Measurements from ENCODE around the gene TWIST2.

The TWIST2 gene

GRCh38 chr2:238851761-238852160 is 3.9 kb downstream of the TWIST2 start:
- Histone ChIP-seq H3K27me3 (ENCODE audit: control insufficient read depth, insufficient read depth, low read length) (peaks cover 36% of the 10 kb centered on the region), H3K4me1 (ENCODE audit: control insufficient read depth, insufficient read depth, low read length) (peaks cover 2% of the 10 kb centered on the region), H3K9ac (ENCODE audit: low read depth, low read length) (no peak overlapping the region), H3K4me3 (ENCODE audit: low read depth, low read length) (no peak overlapping the region), H3K36me3 (ENCODE audit: control insufficient read depth, insufficient read depth, low read length) (no peaks in the 10 kb centered on the region), H3K9me3 (ENCODE audit: control insufficient read depth, insufficient read depth, low read length) (no peaks in the 10 kb centered on the region)

- H3K9ac ChIP-seq (ENCODE audit: low read depth, low read length): no peak overlapping the region
- H3K36me3 ChIP-seq (ENCODE audit: control insufficient read depth, insufficient read depth, low read length): no peaks in the 10 kb centered on the region
- H3K27me3 ChIP-seq (ENCODE audit: control insufficient read depth, insufficient read depth, low read length): peaks cover 35% of the 10 kb centered on the region
- H3K4me3 ChIP-seq (ENCODE audit: low read depth, low read length): no peak overlapping the region
- peaks cover 2% of the 10 kb centered on the region for H3K4me1 ChIP-seq (ENCODE audit: control insufficient read depth, insufficient read depth, low read length)
- H3K9me3 ChIP-seq (ENCODE audit: control insufficient read depth, insufficient read depth, low read length): no peaks in the 10 kb centered on the region
These were observed 4.5 kb downstream of the TWIST2 start for GRCh38 chr2:238852206-238852869.

- H3K4me1 ChIP-seq (ENCODE audit: control insufficient read depth, insufficient read depth, low read length): peaks cover 2% of the 10 kb centered on the region
- H3K9ac ChIP-seq (ENCODE audit: low read depth, low read length): no peak overlapping the region
- peaks cover 34% of the 10 kb centered on the region for H3K27me3 ChIP-seq (ENCODE audit: control insufficient read depth, insufficient read depth, low read length)
These were observed 5.3 kb downstream of the TWIST2 start for GRCh38 chr2:238853218-238853617.

GRCh38 chr2:238853721-238854120 is 5.8 kb downstream of the TWIST2 start:
- Histone ChIP-seq H3K4me1 (ENCODE audit: control insufficient read depth, insufficient read depth, low read length) (peaks cover 2% of the 10 kb centered on the region), H3K36me3 (ENCODE audit: control insufficient read depth, insufficient read depth, low read length) (no peaks in the 10 kb centered on the region), H3K9me3 (ENCODE audit: control insufficient read depth, insufficient read depth, low read length) (no peaks in the 10 kb centered on the region), H3K4me3 (ENCODE audit: low read depth, low read length) (no peak overlapping the region), H3K27me3 (ENCODE audit: control insufficient read depth, insufficient read depth, low read length) (peaks cover 30% of the 10 kb centered on the region), H3K9ac (ENCODE audit: low read depth, low read length) (no peak overlapping the region)

More at GRCh38 chr2:238853218-238853617, 5.3 kb downstream of the TWIST2 start:
- Histone ChIP-seq H3K36me3 (ENCODE audit: control insufficient read depth, insufficient read depth, low read length) (no peaks in the 10 kb centered on the region), H3K9me3 (ENCODE audit: control insufficient read depth, insufficient read depth, low read length) (no peaks in the 10 kb centered on the region), H3K4me3 (ENCODE audit: low read depth, low read length) (no peak overlapping the region)

- Histone ChIP-seq H3K27me3 (ENCODE audit: control insufficient read depth, insufficient read depth, low read length) (peaks cover 25% of the 10 kb centered on the region), H3K4me3 (ENCODE audit: low read depth, low read length) (no peak overlapping the region), H3K36me3 (ENCODE audit: control insufficient read depth, insufficient read depth, low read length) (no peaks in the 10 kb centered on the region), H3K9ac (ENCODE audit: low read depth, low read length) (no peak overlapping the region), H3K9me3 (ENCODE audit: control insufficient read depth, insufficient read depth, low read length) (no peaks in the 10 kb centered on the region), H3K4me1 (ENCODE audit: control insufficient read depth, insufficient read depth, low read length) (peaks cover 2% of the 10 kb centered on the region)
These were observed 6.4 kb downstream of the TWIST2 start for GRCh38 chr2:238854246-238854645.

GRCh38 chr2:238854699-238855229 is 6.9 kb downstream of the TWIST2 start:
- Histone ChIP-seq H3K4me1 (ENCODE audit: control insufficient read depth, insufficient read depth, low read length) (peaks cover 2% of the 10 kb centered on the region), H3K9ac (ENCODE audit: low read depth, low read length) (no peak overlapping the region), H3K27me3 (ENCODE audit: control insufficient read depth, insufficient read depth, low read length) (peaks cover 20% of the 10 kb centered on the region), H3K4me3 (ENCODE audit: low read depth, low read length) (no peak overlapping the region), H3K36me3 (ENCODE audit: control insufficient read depth, insufficient read depth, low read length) (no peaks in the 10 kb centered on the region), H3K9me3 (ENCODE audit: control insufficient read depth, insufficient read depth, low read length) (no peaks in the 10 kb centered on the region)

GRCh38 chr2:238855299-238855698 is 7.4 kb downstream of the TWIST2 start:
- Histone ChIP-seq H3K9ac (ENCODE audit: low read depth, low read length) (no peak overlapping the region), H3K9me3 (ENCODE audit: control insufficient read depth, insufficient read depth, low read length) (no peaks in the 10 kb centered on the region), H3K4me3 (ENCODE audit: low read depth, low read length) (no peak overlapping the region), H3K36me3 (ENCODE audit: control insufficient read depth, insufficient read depth, low read length) (no peaks in the 10 kb centered on the region), H3K4me1 (ENCODE audit: control insufficient read depth, insufficient read depth, low read length) (peaks cover 2% of the 10 kb centered on the region), H3K27me3 (ENCODE audit: control insufficient read depth, insufficient read depth, low read length) (peaks cover 15% of the 10 kb centered on the region)

- Histone ChIP-seq H3K36me3 (ENCODE audit: control insufficient read depth, insufficient read depth, low read length) (no peaks in the 10 kb centered on the region), H3K9ac (ENCODE audit: low read depth, low read length) (no peak overlapping the region), H3K9me3 (ENCODE audit: control insufficient read depth, insufficient read depth, low read length) (no peaks in the 10 kb centered on the region), H3K4me1 (ENCODE audit: control insufficient read depth, insufficient read depth, low read length) (peaks cover 2% of the 10 kb centered on the region), H3K27me3 (ENCODE audit: control insufficient read depth, insufficient read depth, low read length) (peaks cover 7% of the 10 kb centered on the region), H3K4me3 (ENCODE audit: low read depth, low read length) (no peak overlapping the region)
These were observed 8.2 kb downstream of the TWIST2 start for GRCh38 chr2:238855891-238856580.

- Histone ChIP-seq H3K4me1 (ENCODE audit: control insufficient read depth, insufficient read depth, low read length) (peaks cover 2% of the 10 kb centered on the region), H3K4me3 (ENCODE audit: low read depth, low read length) (no peak overlapping the region), H3K27me3 (ENCODE audit: control insufficient read depth, insufficient read depth, low read length) (no peaks in the 10 kb centered on the region), H3K36me3 (ENCODE audit: control insufficient read depth, insufficient read depth, low read length) (no peaks in the 10 kb centered on the region), H3K9me3 (ENCODE audit: control insufficient read depth, insufficient read depth, low read length) (no peaks in the 10 kb centered on the region), H3K9ac (ENCODE audit: low read depth, low read length) (no peak overlapping the region)
These were observed 9.1 kb downstream of the TWIST2 start for GRCh38 chr2:238856713-238857567.

GRCh38 chr2:238857959-238858358 is 10.1 kb downstream of the TWIST2 start:
- no peaks in the 10 kb centered on the region for H3K27me3 ChIP-seq (ENCODE audit: control insufficient read depth, insufficient read depth, low read length)
- no peak overlapping the region for H3K9ac ChIP-seq (ENCODE audit: low read depth, low read length)

GRCh38 chr2:238859636-238860347 is 11.9 kb downstream of the TWIST2 start:
- no peak overlapping the region for H3K9ac ChIP-seq (ENCODE audit: low read depth, low read length)
- H3K4me1 ChIP-seq (ENCODE audit: control insufficient read depth, insufficient read depth, low read length): peaks cover 8% of the 10 kb centered on the region
- no peaks in the 10 kb centered on the region for H3K9me3 ChIP-seq (ENCODE audit: control insufficient read depth, insufficient read depth, low read length)
- no peaks in the 10 kb centered on the region for H3K27me3 ChIP-seq (ENCODE audit: control insufficient read depth, insufficient read depth, low read length)
- H3K4me3 ChIP-seq (ENCODE audit: low read depth, low read length): no peak overlapping the region
- no peaks in the 10 kb centered on the region for H3K36me3 ChIP-seq (ENCODE audit: control insufficient read depth, insufficient read depth, low read length)

More at GRCh38 chr2:238857959-238858358, 10.1 kb downstream of the TWIST2 start:
- peaks cover 2% of the 10 kb centered on the region for H3K4me1 ChIP-seq (ENCODE audit: control insufficient read depth, insufficient read depth, low read length)
- no peaks in the 10 kb centered on the region for H3K9me3 ChIP-seq (ENCODE audit: control insufficient read depth, insufficient read depth, low read length)
- H3K4me3 ChIP-seq (ENCODE audit: low read depth, low read length): no peak overlapping the region
- H3K36me3 ChIP-seq (ENCODE audit: control insufficient read depth, insufficient read depth, low read length): no peaks in the 10 kb centered on the region
